GM18505 (cell line): ENCODE results near the gene GCFC2.

Source experiments
- ATAC-seq: cut with Tn5 transposase; IDR thresholded peaks from one replicate; pipeline ENCODE4 v1.9.1; 2021; ENCODE audit not compliant: unreplicated experiment
- POLR2A ChIP-seq: IDR thresholded peaks from 4 replicates; pipeline ENCODE4 v1.6.1; 2011; ENCODE audit warnings: borderline replicate concordance; ENCODE audit not compliant: insufficient read depth, insufficient read length; ENCODE audit errors: extremely low read depth

The GCFC2 gene

DNA sequence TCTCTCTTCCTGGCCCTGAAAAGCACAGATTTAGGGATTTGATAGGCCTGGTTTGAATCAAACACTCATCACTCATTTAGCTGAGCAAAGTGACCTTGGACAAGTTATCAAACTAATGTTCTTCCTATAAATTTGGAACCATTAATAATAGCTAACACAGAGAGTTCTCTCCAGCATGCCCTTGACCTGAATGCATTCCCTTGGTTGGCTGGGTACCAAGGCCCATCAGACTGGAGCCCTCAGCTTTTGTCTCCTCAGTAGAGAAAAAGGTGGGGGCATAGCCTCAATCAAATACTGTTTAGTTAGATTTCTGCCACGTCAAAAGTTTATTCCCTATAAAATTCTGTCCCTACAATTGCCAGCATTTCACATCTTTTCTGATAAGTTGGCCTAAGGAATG, 77.9 kb downstream of the GCFC2 start:
- no peak for TF ChIP-seq POLR2A
- ATAC-seq: no peak

DNA sequence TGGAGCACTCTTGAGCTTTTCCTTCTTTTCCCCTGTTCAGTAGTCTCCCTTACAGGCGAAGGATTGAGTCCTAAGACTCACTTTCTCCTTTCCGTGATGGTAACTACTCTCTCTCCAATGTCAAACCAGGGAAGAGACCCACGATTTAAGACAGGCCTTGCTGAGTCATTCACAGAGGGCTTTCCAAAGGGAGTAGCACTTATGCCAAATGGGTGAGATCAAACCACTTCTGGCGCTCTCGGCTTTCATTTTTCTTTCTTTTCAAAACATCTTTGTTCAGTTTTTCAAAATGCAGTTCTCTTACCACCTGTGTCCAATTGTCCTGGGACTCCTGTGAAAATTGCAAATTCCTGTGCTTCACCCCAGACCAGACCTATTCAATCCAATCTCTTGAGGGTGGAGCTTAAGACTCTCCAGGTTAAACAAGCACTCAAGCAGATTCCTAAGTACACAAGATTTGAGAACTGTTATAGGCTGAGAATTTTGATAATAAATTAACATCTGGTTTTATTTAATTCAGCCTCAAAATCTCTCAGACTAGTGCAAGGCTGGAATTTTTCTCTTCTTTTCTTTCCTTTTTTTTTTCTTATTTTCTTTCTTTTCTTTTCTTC, 78.5 kb downstream of the GCFC2 start:
- no peak for ATAC-seq
- TF ChIP-seq POLR2A: no peak

GRCh38 chr2:75627902-75628504, 82.7 kb downstream of the GCFC2 start:
- TF ChIP-seq POLR2A: no peak
- ATAC-seq: peak; percentile 94

GRCh38 chr2:75622929-75623328, 87.8 kb downstream of the GCFC2 start:
- TF ChIP-seq POLR2A: no peak
- ATAC-seq: no peak

DNA sequence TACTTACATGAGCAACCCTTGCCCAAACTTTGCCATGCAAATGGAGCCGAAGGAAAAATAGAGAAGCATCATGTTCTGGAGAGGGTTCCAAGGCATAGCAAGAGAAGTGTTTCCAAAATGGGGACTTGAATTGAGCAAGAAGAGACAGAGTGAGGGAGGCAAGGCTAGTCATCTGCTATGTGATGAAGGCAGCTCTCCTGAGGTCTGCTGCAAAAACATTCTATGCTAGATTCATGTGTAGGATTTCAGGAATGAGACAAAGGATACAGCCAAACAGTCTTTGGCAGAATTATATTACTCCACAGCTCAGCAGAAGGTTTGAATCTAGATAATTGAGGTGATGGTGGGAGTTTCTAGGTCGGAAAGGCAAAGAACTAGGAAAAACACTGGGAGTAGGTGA, 88.2 kb downstream of the GCFC2 start:
- no peak for ATAC-seq
- no peak for TF ChIP-seq POLR2A

DNA sequence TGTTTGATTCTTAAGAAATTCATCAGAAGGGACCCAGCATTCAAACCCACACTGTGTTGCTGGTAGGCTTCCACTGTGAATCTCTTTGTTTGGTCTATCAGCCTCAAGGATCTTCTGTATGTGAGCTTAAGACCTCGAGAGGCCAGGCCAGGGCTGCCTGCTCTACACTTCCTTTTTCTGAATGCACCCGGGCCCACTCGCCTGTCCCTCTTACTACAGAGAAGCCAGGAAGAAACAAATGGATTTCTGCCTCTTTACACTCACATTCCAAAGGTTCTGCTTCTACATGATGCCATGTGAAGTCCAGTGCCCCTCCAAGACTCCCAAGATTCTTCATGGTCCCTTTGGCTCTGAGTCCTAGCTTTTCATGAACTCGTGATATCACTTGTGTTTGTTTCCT, 89.5 kb downstream of the GCFC2 start:
- ATAC-seq: no peak
- TF ChIP-seq POLR2A: no peak

- no peak for ATAC-seq
Measured at GRCh38 chr2:75619956-75620740, 90.6 kb downstream of the GCFC2 start.

DNA sequence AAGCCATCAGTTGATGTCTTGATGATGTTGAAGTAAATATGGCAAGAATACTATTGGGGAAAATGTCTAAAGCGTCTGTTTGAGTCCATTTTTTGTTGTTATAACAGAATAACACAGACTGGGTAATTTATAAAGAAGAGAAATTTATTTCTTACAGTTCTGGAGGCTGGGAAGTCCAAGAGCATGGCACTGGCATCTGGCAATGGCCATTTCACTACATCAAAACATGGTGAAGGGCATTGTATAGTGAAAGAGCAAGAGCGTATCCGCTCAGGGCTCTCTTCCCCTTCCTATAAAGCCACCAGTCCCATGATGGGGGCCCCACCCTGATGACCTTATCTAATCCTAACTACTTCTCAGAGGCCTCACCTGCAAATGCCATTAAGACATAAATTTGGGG, 93.8 kb downstream of the GCFC2 start:
- ATAC-seq: no peak
- no peak for TF ChIP-seq POLR2A

More at GRCh38 chr2:75619956-75620740, 90.6 kb downstream of the GCFC2 start:
- no peak for TF ChIP-seq POLR2A

GRCh38 chr2:75616406-75616805, 94.3 kb downstream of the GCFC2 start:
- TF ChIP-seq POLR2A: no peak

DNA sequence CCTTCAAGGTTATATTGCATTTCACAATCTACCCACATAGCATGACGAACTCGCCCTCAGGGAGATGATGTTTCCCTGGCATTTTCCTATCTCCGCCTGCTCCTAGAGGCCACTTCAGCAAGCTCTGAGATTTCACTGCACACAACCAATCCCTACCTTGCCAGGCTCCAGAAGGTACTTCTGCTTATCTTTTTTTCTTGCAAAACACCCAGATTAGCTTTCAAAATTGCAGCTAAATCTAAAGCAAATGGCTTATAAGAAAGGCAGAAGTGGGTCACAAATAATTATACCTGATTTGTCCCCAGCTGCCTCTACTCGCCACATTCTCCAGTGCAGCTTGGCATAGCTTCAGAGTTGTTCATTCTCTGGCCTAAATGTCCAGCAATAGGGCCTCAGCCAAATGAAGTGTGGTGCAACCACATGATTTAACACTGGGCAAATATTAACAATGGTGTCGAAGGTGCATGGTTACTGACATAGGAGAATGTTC, 96.5 kb downstream of the GCFC2 start:
- ATAC-seq: no peak
- no peak for TF ChIP-seq POLR2A

More at GRCh38 chr2:75616406-75616805, 94.3 kb downstream of the GCFC2 start:
- no peak for ATAC-seq

DNA sequence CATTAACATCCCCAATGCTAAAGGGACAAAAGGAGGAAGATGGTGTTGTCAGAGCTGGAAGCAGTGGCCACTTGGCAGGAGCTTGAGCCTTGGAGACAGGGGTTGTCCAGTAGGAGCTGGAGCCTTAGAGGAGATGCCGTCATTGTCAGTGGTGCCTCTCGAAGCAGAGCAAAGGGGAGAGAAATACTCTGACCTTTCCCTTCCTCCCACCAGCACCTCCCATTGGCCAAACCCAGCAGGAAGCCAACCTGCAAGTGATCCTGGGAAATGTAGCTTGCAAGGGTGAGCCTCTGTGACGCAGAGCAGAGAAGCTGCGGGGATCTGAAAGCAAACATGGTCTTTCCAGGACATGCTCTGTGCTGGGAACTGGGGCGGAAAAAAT, 97.9 kb downstream of the GCFC2 start:
- TF ChIP-seq POLR2A: no peak
- ATAC-seq: no peak
